CD4-positive, alpha-beta T cell treated with Interleukin-1 beta for 1 hour (primary cell): ENCODE results near the gene ATP5F1E.
"Not testable (repeated sequence)": the region's sequence is repeated elsewhere in the genome, so short reads cannot be mapped to it uniquely, and the experiment has no call there.

Experiments
- DNase-seq, 2 donors: peaks; one replicate each; pipeline ENCODE4 v3.0.0-alpha.2; 2020 to 2022

ATP5F1E gene

GRCh38 chr20:59042796-59043631 lies 10.9 kb upstream of the ATP5F1E start:
- DNase-seq: peak; percentile 96 to 97

DNA sequence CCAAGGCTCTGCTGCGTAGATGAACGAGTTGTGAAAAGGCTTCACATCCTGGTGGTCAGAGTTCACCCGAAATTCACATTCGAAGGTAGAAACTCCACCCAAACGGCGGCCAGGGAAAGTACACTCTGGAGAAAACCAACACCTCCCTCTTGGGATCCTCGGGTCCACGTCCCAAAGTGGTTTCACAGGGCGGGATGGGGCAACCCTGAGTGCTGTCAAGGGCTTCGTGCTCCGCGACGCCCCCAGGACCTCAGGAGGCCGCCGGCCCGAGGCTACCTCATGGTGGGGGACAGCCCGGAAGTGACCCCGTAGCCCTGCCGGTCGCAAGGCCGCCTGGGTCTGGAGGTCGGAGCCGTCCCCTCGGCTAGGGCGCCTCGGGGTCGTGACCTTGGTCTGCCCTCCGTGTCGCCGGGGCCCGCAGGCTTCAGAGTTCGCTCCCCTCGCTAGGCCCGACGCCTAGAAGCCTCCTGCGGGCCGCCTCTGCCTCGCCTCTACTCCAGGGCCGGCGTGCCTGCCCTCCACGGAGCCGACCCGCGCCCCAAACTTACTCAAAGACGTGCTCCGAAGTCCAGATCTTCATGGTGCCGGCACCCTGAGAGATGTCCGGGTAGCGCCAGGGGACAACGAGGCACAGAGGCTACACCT lies 10.1 kb upstream of the ATP5F1E start, which contains the start of gene PRELID3B:
Gene PRELID3B, minus strand, starts transcription at position 636 of the 645 bp plus-strand sequence. Its CDS starts 56 bp downstream, at position 580.
- peak in 1 of 2 donors; percentile 38 for DNase-seq

DNA sequence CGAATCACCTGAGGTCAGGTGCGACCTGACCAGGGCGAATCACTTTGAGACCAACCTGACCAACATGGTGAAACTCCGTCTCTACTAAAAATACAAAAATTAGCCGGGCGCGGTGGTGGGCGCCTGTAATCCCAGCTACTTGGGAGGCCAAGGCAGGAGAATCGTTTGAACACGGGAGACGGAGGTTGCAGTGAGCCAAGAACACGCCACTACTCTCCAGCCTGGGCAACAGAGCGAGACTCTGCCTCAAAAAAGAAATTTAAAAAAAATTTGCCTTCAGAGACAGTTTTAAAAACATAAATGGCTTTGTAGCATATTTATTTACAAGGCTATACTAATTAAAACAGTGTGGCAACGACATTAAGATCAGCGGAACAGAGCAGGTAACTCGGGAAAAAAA lies 9.4 kb upstream of the ATP5F1E start:
- not testable (repeated sequence) for DNase-seq

DNA sequence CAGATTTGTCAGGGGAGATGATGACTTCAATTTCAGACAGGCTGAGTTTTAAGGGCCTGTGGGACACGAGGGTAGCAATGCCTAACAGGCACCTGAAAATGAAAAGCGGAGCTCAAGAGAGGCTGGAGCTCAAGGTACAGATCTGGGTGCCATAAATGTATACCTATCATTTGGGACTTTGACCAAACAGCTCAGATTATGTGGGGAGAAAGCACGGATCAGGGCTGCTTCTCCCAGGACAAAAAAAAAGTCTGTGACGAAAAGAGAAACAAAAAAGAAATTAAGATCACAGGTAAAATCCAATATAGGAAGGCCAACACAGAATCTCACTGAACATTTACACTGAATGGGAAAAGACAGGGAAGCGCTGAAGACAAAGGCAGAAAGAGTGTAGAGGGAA lies 8.5 kb upstream of the ATP5F1E start:
- no peak for DNase-seq

- no peak for DNase-seq
These were observed 7.1 kb upstream of the ATP5F1E start for GRCh38 chr20:59039233-59039632.

GRCh38 chr20:59037386-59037785 lies 5.3 kb upstream of the ATP5F1E start:
- no peak for DNase-seq

GRCh38 chr20:59035381-59035780 lies 3.2 kb upstream of the ATP5F1E start:
- DNase-seq: no peak

DNA sequence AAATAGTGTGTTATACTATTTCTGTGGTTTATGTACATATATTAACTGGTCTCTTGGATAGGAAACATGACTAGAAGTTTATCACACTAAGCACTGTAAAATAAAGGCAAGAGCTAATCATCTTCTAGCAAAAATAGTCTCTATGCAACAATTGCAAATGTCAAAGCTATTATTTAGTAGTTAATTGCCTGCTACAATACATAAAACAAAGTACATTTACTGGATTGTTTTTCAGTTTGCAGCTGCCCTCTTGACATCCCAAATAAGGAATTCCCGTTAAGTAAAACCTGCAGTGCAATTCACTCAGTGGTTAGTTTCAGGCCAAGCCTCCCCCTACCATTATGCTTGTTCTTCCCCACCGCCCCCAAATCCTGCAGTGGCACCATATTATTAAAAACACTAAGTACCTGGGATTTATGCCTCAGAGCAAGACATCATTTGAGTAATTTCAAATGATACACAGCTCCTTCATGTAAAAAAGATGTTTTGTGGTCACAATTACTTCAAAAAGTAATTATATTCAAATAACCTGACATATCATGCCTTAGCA lies 1.6 kb upstream of the ATP5F1E start:
- DNase-seq: no peak

DNA sequence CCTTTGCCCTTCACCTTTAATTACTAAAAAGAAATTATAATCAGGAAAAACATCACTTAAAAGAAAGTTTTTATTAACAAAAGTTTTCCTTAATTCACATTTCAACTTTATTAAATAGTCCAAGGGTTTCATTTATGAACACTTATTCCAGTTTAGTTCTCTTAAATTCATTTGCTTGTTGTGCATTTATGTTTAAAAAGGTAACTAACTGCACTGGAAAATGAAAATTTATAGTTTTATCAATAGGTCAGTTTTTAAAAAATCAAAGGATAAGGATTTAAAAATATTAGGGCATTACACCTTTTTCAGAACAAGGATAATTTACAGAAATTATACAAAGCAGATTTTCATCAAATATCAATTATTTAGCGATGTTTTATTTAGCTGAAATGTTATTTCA lies 958 bp upstream of the ATP5F1E start:
- DNase-seq: no peak

GRCh38 chr20:59032713-59033059 lies 551 bp upstream of the ATP5F1E start:
- DNase-seq: no peak

GRCh38 chr20:59031564-59032022 lies 542 bp downstream of the ATP5F1E start:
- peak in 1 of 2 donors; percentile 44 for DNase-seq

DNA sequence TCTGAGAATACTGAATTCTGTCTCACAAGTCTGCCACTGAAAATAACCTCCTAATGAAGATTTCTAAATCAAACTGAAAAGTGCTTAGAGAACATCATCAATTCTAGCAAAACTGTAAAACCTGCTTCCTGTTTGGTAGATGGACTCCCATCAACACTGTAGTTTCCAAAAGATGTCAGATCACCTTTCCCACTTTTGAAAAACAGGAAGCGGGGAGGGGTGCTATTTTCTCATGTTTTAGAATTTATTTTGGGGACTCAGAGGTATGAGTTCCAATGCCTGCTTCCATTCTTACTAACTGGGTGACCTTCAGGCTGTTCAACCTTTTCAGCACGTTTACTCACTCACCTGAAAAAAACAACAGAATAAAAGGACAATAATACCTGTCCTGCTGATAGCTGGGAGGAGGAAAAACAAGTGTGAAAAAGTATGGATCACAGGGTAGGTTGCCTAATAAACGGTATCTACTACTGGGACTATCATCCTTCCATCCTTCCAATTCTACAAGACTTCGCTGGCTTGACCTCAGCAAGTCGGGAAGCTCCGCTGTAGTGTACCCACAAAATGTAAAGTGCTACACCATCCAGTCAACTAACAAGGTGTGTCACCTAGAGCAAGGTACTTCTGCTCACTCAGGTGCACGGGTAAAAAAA lies 1.1 kb downstream of the ATP5F1E start:
- DNase-seq: no peak

DNA sequence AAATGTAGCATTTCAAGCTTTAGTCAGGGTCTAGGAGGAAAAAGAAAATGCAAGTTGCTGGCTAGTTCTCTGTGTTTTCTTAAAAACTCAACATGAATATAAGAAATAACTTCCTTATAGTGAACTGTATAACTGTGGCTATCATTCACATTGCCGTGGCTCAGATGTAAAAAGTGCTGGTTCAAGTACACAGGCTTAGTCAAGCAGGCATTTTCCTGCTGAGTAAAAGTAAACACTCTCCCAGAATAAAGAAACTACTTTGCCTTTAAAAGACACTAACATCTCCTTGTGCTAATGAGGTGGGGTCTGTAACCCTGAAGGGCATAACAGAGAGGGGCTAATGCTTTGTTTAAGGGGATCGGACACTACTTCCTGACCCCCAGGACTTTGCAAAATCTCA lies 3.3 kb downstream of the ATP5F1E start:
- DNase-seq: no peak

GRCh38 chr20:59027741-59028320 lies 4.3 kb downstream of the ATP5F1E start:
- no peak for DNase-seq

DNA sequence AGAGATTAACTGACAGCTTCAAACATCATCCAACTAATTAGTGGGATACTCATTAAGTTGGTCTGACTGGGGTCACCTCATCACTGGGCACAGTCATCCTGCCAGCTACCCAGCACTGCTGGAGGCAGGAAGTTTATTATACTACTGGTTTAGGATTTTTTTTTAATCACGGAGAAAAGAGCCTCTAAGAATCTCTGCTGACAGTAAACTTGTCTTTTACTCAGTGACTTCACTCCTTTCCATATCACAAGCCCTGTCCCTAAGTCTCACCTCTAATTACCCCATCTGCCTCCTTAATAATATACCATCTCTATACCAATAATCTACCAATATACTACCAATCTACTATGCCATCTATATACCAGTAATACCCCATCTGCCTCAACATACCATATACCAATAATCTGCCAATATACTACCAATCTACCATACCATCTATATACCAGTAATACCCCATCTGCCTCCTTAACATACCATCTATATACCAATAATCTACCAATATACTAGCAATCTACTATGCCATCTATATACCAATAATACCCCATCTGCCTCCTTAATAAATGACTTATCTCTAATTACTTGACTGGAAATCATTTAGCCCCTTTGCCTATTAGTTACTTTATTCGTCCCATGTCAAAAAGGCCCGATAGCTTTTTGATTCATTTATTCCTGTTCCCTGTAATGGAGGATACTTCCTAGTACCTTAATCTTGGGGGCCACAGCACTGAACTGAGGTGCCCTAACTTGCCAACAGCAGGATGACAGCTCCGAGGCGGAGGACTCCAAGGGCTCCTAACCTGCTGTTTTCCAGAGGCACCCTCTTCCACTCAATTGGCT lies 5.0 kb downstream of the ATP5F1E start:
- no peak for DNase-seq

DNA sequence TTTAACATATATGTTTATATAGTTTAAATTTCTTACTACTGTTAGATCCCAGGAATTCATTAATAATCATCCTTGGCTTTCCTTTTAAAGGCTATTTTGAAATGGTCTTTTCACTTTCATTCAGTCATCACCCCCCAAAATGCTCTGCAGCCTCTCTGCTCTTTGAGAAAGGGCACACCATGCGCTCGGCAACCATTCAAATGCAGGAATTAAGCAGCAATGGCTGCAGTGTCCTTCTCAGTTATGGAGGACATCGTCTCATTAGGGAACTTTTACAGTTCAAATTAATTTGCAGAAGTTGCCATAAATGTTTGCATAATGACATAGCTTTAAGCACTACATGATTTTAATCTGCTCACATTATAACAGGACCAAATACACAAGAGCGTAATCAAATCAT lies 6.6 kb downstream of the ATP5F1E start:
- DNase-seq: no peak

DNA sequence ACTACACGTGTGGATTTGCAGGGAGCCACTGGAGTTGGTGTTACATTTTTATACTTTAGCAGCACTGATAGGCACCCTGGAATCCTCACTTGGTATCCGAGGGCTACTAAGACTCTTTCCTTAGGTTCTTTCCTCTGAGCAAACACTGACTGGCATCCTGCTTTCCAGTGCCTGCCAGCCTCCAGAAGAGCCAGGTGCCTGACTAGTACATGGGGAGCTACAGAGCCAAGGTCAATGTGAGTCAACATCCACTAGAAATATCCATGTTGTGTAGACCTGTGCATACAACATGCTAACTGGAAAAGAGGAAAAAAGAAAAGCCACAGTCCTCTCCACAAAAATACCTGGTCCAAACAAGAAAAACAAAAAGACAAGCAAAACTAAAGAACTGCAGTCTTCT lies 7.0 kb downstream of the ATP5F1E start:
- DNase-seq: no peak

DNA sequence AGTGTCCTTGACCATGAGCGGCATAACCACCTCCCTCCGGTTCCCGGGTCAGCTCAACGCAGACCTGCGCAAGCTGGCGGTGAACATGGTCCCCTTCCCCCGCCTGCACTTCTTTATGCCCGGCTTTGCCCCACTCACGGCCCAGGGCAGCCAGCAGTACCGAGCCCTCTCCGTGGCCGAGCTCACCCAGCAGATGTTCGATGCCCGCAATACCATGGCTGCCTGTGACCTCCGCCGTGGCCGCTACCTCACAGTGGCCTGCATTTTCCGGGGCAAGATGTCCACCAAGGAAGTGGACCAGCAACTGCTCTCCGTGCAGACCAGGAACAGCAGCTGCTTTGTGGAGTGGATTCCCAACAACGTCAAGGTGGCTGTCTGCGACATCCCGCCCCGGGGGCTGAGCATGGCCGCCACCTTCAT lies 8.0 kb downstream of the ATP5F1E start:
- no peak for DNase-seq

DNA sequence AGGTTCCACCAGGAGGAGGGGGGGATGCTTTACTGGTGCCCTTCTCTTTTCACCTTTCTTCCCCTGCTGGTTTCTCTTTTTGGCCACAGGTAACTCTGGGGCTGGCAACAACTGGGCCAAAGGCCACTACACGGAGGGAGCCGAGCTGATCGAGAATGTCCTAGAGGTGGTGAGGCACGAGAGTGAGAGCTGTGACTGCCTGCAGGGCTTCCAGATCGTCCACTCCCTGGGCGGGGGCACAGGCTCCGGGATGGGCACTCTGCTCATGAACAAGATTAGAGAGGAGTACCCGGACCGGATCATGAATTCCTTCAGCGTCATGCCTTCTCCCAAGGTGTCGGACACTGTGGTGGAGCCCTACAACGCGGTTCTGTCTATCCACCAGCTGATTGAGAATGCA lies 8.5 kb downstream of the ATP5F1E start:
- DNase-seq: no peak

GRCh38 chr20:59022754-59023153 lies 9.4 kb downstream of the ATP5F1E start:
- no peak for DNase-seq

GRCh38 chr20:59020938-59021551 lies 11.1 kb downstream of the ATP5F1E start:
- DNase-seq: no peak

- DNase-seq: no peak
These were observed 12.9 kb downstream of the ATP5F1E start, which contains the start of gene TUBB1 for GRCh38 chr20:59019217-59019616. TUBB1 (plus strand) TSS chr20:59019429; CDS start chr20:59019523, 94 bp downstream.
